ENCODE measurements around the gene SV2B.
A peak's percentile ranks its signal among the peaks of the same experiment; 100 is the strongest.

Gene SV2B

GRCh38 chr15:91193378-91193720 lies 93.3 kb downstream of the SV2B start:
- no peak for DNase-seq (ENCODE audit: low spot score)

GRCh38 chr15:91196127-91196526 lies 96.1 kb downstream of the SV2B start:
- no peak for DNase-seq (ENCODE audit: low spot score)

- DNase-seq (ENCODE audit: low spot score), result no peak
These were observed 96.7 kb downstream of the SV2B start for GRCh38 chr15:91196768-91197167.

- DNase-seq (ENCODE audit: low spot score), result no peak
These were observed 99.5 kb downstream of the SV2B start for GRCh38 chr15:91199511-91199910.

- no peak for DNase-seq (ENCODE audit: low spot score)
These were observed 100.2 kb downstream of the SV2B start for GRCh38 chr15:91200101-91200754.

- DNase-seq (ENCODE audit: low spot score), result no peak
These were observed 102.5 kb downstream of the SV2B start for GRCh38 chr15:91202510-91203102.

- DNase-seq (ENCODE audit: low spot score), result no peak
These were observed 103.7 kb downstream of the SV2B start for GRCh38 chr15:91203619-91204203.

- DNase-seq (ENCODE audit: low spot score), result no peak
These were observed 108.3 kb downstream of the SV2B start for GRCh38 chr15:91208371-91208770.

GRCh38 chr15:91209318-91209717 lies 109.3 kb downstream of the SV2B start:
- no peak for DNase-seq (ENCODE audit: low spot score)

- DNase-seq (ENCODE audit: low spot score), result no peak
These were observed 109.7 kb downstream of the SV2B start for GRCh38 chr15:91209726-91210125.

GRCh38 chr15:91214675-91215590 lies 114.9 kb downstream of the SV2B start:
- DNase-seq (ENCODE audit: low spot score), result no peak

- no peak for DNase-seq (ENCODE audit: low spot score)
These were observed 115.9 kb downstream of the SV2B start for GRCh38 chr15:91216000-91216399.

GRCh38 chr15:91219206-91219605 lies 119.1 kb downstream of the SV2B start:
- no peak for DNase-seq (ENCODE audit: low spot score)

GRCh38 chr15:91222052-91222451 lies 122.0 kb downstream of the SV2B start:
- DNase-seq (ENCODE audit: low spot score), result no peak

- DNase-seq (ENCODE audit: low spot score), result no peak
These were observed 123.8 kb downstream of the SV2B start for GRCh38 chr15:91223863-91224262.

GRCh38 chr15:91224755-91225380 lies 124.8 kb downstream of the SV2B start:
- DNase-seq (ENCODE audit: low spot score), result peak; percentile 60

GRCh38 chr15:91225741-91226140 lies 125.7 kb downstream of the SV2B start:
- no peak for DNase-seq (ENCODE audit: low spot score)

- DNase-seq (ENCODE audit: low spot score), result no peak
These were observed 127.1 kb downstream of the SV2B start for GRCh38 chr15:91227117-91227516.

- DNase-seq (ENCODE audit: low spot score), result no peak
These were observed 127.7 kb downstream of the SV2B start for GRCh38 chr15:91227766-91228165.

- no peak for DNase-seq (ENCODE audit: low spot score)
These were observed 128.3 kb downstream of the SV2B start for GRCh38 chr15:91228383-91228782.

GRCh38 chr15:91228890-91229289 lies 128.8 kb downstream of the SV2B start:
- DNase-seq (ENCODE audit: low spot score), result no peak

GRCh38 chr15:91231703-91232102 lies 131.6 kb downstream of the SV2B start:
- no peak for DNase-seq (ENCODE audit: low spot score)
